HCT116 (cell line): ENCODE results near the gene STAM. TPM values are rescaled to one million over a fixed set of nuclear protein-coding genes. Genes with fewer than 3 reads are reported as not detected.
A peak's percentile ranks its signal among the peaks of the same experiment; 100 is the strongest.

Source experiments
- ATAC-seq: fragments of 200-7000 bp; cut with Tn5 transposase; 2 replicates; pipeline ENCODE4 v1.9.1; 2020; ENCODE audit warnings: mild to moderate bottlenecking, moderate library complexity
- BruUV-seq: library from RNA; stranded (reverse); fragments of 400-500 nt; replicated peaks from 2 replicates; lab custom pipeline; 2021; lab: Mats Ljungman, UMichigan
- CTCF ChIA-PET: fragments of 300-600 bp; sonication (Branson Sonifier 250); formaldehyde crosslinking; loops from one replicate; lab custom pipeline; 2021; ENCODE audit warnings: antibody characterized with exemption; lab: Charles Lee
- POLR2A ChIA-PET: fragments of 300-600, 350-600 bp; sonication (Branson Sonifier 250); formaldehyde crosslinking; loops from one replicate; lab custom pipeline; 2021; ENCODE audit warnings: antibody characterized with exemption; lab: Charles Lee
- RAD21 ChIA-PET, 2 experiments: fragments of 300-600 bp; sonication (Branson Sonifier 250); formaldehyde crosslinking; loops; one replicate each; lab custom pipeline; 2023; ENCODE audit warnings: low total read pairs in 2 of 2; ENCODE audit not compliant: uncharacterized antibody in 2 of 2, unreplicated experiment in 2 of 2, low non-redundant PET in 1 of 2; lab: Charles Lee
- DNase-seq: peaks from one replicate; pipeline ENCODE4 v3.0.0-alpha.2; 2010; ENCODE audit warnings: low read depth, low spot score
- H2AFZ ChIP-seq: fragments of 200-600 bp; shearing (Covaris generic), sonication (generic); 2 replicates; pipeline ENCODE4 v1.6.1; 2017; ENCODE audit warnings: low read depth, mixed run types, mixed read lengths, antibody characterized with exemption, low read length; ENCODE audit not compliant: poor library complexity, severe bottlenecking
- H3K27ac ChIP-seq: 2 replicates; pipeline ENCODE4 v1.5.1; 2012; ENCODE audit warnings: low read depth, low read length
- H3K27me3 ChIP-seq: fragments of 200-600 bp; sonication (generic); 2 replicates; pipeline ENCODE4 v1.6.1; 2016; ENCODE audit warnings: mixed run types, low read length, mixed read lengths; ENCODE audit not compliant: insufficient read depth
- H3K36me3 ChIP-seq, 2 experiments: fragments of 200-500 bp in 1 of 2; fragments of 200-600 bp in 1 of 2; sonication (Bioruptor generic) in 1 of 2; sonication (generic) in 1 of 2; 2 replicates each; pipeline versions ENCODE4 v1.5.1 to v1.6.1; 2014 to 2016; ENCODE audit warnings: low read length in 2 of 2, inconsistent platforms in 1 of 2, mixed read lengths in 1 of 2, mixed run types in 1 of 2; ENCODE audit not compliant: insufficient read depth in 2 of 2, control insufficient read depth in 1 of 2
- H3K4me1 ChIP-seq, 2 experiments: fragments of 200-600 bp in 1 of 2; sonication (generic) in 1 of 2; 2 replicates each; pipeline versions ENCODE4 v1.5.1 to v1.6.1; 2012 to 2017; ENCODE audit warnings: low read length in 2 of 2, inconsistent platforms in 1 of 2, mild to moderate bottlenecking in 1 of 2, mixed read lengths in 1 of 2, mixed run types in 1 of 2, moderate library complexity in 1 of 2; ENCODE audit not compliant: insufficient read depth in 2 of 2, control insufficient read depth in 1 of 2
- H3K4me2 ChIP-seq: fragments of 200-600 bp; sonication (generic); 2 replicates; pipeline ENCODE4 v1.6.1; 2017; ENCODE audit warnings: mixed run types, low read length, mixed read lengths
- H3K4me3 ChIP-seq, 2 experiments: fragments of 200-600 bp in 1 of 2; sonication (generic) in 1 of 2; replicated peaks in 1 of 2; 2 replicates each; pipeline ENCODE4 v1.5.1; 2011 to 2016; ENCODE audit warnings: low read length in 2 of 2, control low read depth in 1 of 2, low read depth in 1 of 2, mild to moderate bottlenecking in 1 of 2, mixed read lengths in 1 of 2, mixed run types in 1 of 2
- H3K79me2 ChIP-seq: fragments of 200-600 bp; sonication (generic); 2 replicates; pipeline ENCODE4 v1.6.1; 2017; ENCODE audit warnings: mild to moderate bottlenecking, mixed run types, low read length, moderate library complexity, mixed read lengths; ENCODE audit not compliant: insufficient read depth
- H3K9ac ChIP-seq: fragments of 200-600 bp; sonication (generic); 2 replicates; pipeline ENCODE4 v1.6.1; 2016; ENCODE audit warnings: low read length, mixed read lengths
- H3K9me2 ChIP-seq: fragments of 200-600 bp; sonication (generic), shearing (Covaris generic); 2 replicates; pipeline ENCODE4 v1.6.1; 2017; ENCODE audit warnings: mixed run types, mild to moderate bottlenecking, moderate library complexity; ENCODE audit not compliant: insufficient read depth
- H3K9me3 ChIP-seq, 2 experiments: fragments of 200-500 bp in 1 of 2; fragments of 200-600 bp in 1 of 2; sonication (Bioruptor generic) in 1 of 2; sonication (generic) in 1 of 2; 2 replicates each; pipeline ENCODE4 v1.6.1; 2014 to 2017; ENCODE audit warnings: low read length in 2 of 2, mixed read lengths in 2 of 2, inconsistent platforms in 1 of 2, low read depth in 1 of 2, mild to moderate bottlenecking in 1 of 2, mixed run types in 1 of 2, moderate library complexity in 1 of 2; ENCODE audit not compliant: control insufficient read depth in 1 of 2, insufficient read depth in 1 of 2
- H4K20me1 ChIP-seq: fragments of 200-600 bp; sonication (generic), shearing (Covaris generic); 2 replicates; pipeline ENCODE4 v1.6.1; 2017; ENCODE audit warnings: mixed run types, mild to moderate bottlenecking, moderate library complexity; ENCODE audit not compliant: insufficient read depth
- CBX3 ChIP-seq: IDR thresholded peaks from 2 replicates; pipeline ENCODE4 v1.6.1; 2012; ENCODE audit warnings: low read depth
- EGR1 ChIP-seq: IDR thresholded peaks from 2 replicates; pipeline ENCODE4 v1.6.1; 2012; ENCODE audit warnings: low read depth
- ELF1 ChIP-seq: IDR thresholded peaks from 2 replicates; pipeline ENCODE4 v1.6.1; 2012; ENCODE audit warnings: low read depth, borderline replicate concordance
- EZH2 ChIP-seq: fragments of 200-600 bp; sonication (generic); IDR thresholded peaks from 2 replicates; pipeline ENCODE4 v1.6.1; 2017; ENCODE audit warnings: antibody characterized with exemption, mixed run types
- EZH2phosphoT487 ChIP-seq: fragments of 200-600 bp; IDR thresholded peaks from 2 replicates; pipeline ENCODE4 v1.6.1; 2018; ENCODE audit warnings: antibody characterized with exemption, borderline replicate concordance
- JUND ChIP-seq: IDR thresholded peaks from 2 replicates; pipeline ENCODE4 v1.6.1; 2012
- MAX ChIP-seq: IDR thresholded peaks from 2 replicates; pipeline ENCODE4 v1.6.1; 2012
- RAD21 ChIP-seq: IDR thresholded peaks from 2 replicates; pipeline ENCODE4 v1.6.1; 2012; ENCODE audit warnings: low read depth, mild to moderate bottlenecking
- SIN3A ChIP-seq: IDR thresholded peaks from 2 replicates; pipeline ENCODE4 v1.6.1; 2012; ENCODE audit warnings: low read depth
- SRF ChIP-seq: IDR thresholded peaks from 2 replicates; pipeline ENCODE4 v1.6.1; 2012; ENCODE audit warnings: low read depth
- YY1 ChIP-seq: IDR thresholded peaks from 2 replicates; pipeline ENCODE4 v1.6.1; 2011; ENCODE audit warnings: low read length, low read depth, moderate library complexity, mild to moderate bottlenecking; ENCODE audit not compliant: insufficient replicate concordance; ENCODE audit errors: extremely low read depth
- ZNF274 ChIP-seq: fragments of 200-500 bp; sonication (Bioruptor generic); IDR thresholded peaks from 2 replicates; pipeline ENCODE4 v1.6.1; 2014; ENCODE audit warnings: mild to moderate bottlenecking, low read depth, low read length, inconsistent platforms
- intact Hi-C: fragments of 100-400 bp; cut with micrococcal nuclease; formaldehyde crosslinking; loops from 2 replicates; pipeline ENCODE4 v1.10.0; 2022
- total RNA-seq: library from RNA; stranded (reverse); gene quantifications from one replicate; pipeline ENCODE4 v1.2.1, GENCODE V29; 2021; ENCODE audit not compliant: unreplicated experiment

The STAM gene
- total RNA-seq, 1 experiment from 2014 or later, result 23.0 TPM

- TF ChIP-seq EZH2, result no peak
- TF ChIP-seq SIN3A, result no peak
- TF ChIP-seq CBX3, result peak; percentile 40; the same call in 1 of the 2 replicates
- TF ChIP-seq EZH2phosphoT487, result no peak
These were observed 36.2 kb upstream of the STAM start (continued) for GRCh38 chr10:17607603-17608332.

- ATAC-seq, result no peak
- peaks cover 8% of the 10 kb centered on the region; the same call in 1 of the 2 replicates for H3K79me2 ChIP-seq
- no peak for DNase-seq
- no peak overlapping the region for H2AFZ ChIP-seq
- RAD21 ChIA-PET, result no interaction called here
- no TSS peak for BruUV-seq
- H3K9me3 ChIP-seq, result no peaks in the 10 kb centered on the region
- no peak overlapping the region for H3K4me3 ChIP-seq
- H3K9ac ChIP-seq, result no peak overlapping the region
- no peak overlapping the region for H3K4me2 ChIP-seq
- TF ChIP-seq SIN3A (no peak), SRF (no peak), EGR1 (no peak), ELF1 (no peak), CBX3 (no peak), ZNF274 (no peak), JUND (no peak), RAD21 (no peak), MAX (no peak), YY1 (no peak)
- H4K20me1 ChIP-seq, result no peaks in the 10 kb centered on the region
- no peaks in the 10 kb centered on the region for H3K9me2 ChIP-seq
- H3K36me3 ChIP-seq, result no peaks in the 10 kb centered on the region
- no peaks in the 10 kb centered on the region for H3K4me1 ChIP-seq
- intact Hi-C loops, result loop anchor here (5.0 kb wide), 1 partner anchor 608 kb away; no protein-coding TSS in a partner anchor
- POLR2A ChIA-PET, result no interaction called here
- CTCF ChIA-PET, result no interaction called here
- no peaks in the 10 kb centered on the region for H3K27me3 ChIP-seq
- no peak overlapping the region for H3K27ac ChIP-seq
These were observed 34.4 kb upstream of the STAM start for GRCh38 chr10:17609523-17610079.
